Measurements from ENCODE around the gene BMPER.

The BMPER gene

DNA sequence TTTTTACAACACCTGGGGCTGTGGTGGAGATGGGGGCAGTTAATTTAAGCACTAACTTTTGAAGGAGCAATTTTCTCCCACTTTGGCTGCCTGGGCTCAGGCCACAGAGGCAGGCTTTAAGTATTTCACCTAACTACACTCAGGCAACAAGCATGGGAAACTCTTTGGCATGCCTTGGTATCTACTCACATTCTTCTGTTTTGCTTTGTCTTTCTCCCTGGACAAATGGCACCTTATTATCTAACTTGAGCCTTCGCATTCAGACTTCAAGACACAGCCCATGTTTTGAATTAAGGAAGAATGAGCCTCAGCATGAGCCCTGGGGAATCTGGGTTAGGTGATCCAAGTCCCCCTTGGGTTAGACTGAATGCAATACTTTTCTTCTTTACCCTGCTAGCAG is 31.8 kb upstream of the BMPER start:
- H3K27ac ChIP-seq (ENCODE audit: extremely low read depth, low read depth, low read length): no peak overlapping the region
- H3K9me3 ChIP-seq (ENCODE audit: control insufficient read depth, insufficient read depth, low read depth, low read length): no peaks in the 10 kb centered on the region
- ChIA-PET CTCF (interaction anchor here (1.0 to 1.3 kb wide), 2 partner anchors 13 to 14 kb away, joined by 3 to 4 read pairs; no protein-coding TSS in a partner anchor), POLR2A (no interaction called here)
- TF ChIP-seq TCF7L2 (IDR thresholded peaks at IDR 0.05; ENCODE audit: borderline replicate concordance, low read depth, low read length) (no peak), KLF9 (tag by site-specific recombination; IDR thresholded peaks at IDR 0.05; ENCODE audit: low read depth) (no peak), ZNF549 (tag by site-specific recombination; IDR thresholded peaks at IDR 0.05) (no peak), ZNF514 (tag by site-specific recombination; IDR thresholded peaks at IDR 0.05) (no peak), ZNF311 (tag by site-specific recombination; IDR thresholded peaks at IDR 0.05; ENCODE audit: borderline replicate concordance) (no peak), ZNF843 (tag by site-specific recombination; IDR thresholded peaks at IDR 0.05) (no peak), ZBTB10 (tag by site-specific recombination; IDR thresholded peaks at IDR 0.05) (no peak), ZNF571 (tag by site-specific recombination; IDR thresholded peaks at IDR 0.05) (no peak), ZNF416 (tag by site-specific recombination; IDR thresholded peaks at IDR 0.05) (no peak)
- TF ChIP-seq, protein P1, sequence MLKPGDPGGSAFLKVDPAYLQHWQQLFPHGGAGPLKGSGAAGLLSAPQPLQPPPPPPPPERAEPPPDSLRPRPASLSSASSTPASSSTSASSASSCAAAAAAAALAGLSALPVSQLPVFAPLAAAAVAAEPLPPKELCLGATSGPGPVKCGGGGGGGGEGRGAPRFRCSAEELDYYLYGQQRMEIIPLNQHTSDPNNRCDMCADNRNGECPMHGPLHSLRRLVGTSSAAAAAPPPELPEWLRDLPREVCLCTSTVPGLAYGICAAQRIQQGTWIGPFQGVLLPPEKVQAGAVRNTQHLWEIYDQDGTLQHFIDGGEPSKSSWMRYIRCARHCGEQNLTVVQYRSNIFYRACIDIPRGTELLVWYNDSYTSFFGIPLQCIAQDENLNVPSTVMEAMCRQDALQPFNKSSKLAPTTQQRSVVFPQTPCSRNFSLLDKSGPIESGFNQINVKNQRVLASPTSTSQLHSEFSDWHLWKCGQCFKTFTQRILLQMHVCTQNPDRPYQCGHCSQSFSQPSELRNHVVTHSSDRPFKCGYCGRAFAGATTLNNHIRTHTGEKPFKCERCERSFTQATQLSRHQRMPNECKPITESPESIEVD (tag by site-specific recombination; IDR thresholded peaks at IDR 0.05): no peak
- H3K36me3 ChIP-seq (ENCODE audit: control insufficient read depth in 2 of 2, insufficient read depth in 1 of 2, low read length in 2 of 2): no peaks in the 10 kb centered on the region
- no peak overlapping the region for H3K4me3 ChIP-seq (ENCODE audit: low read depth, low read length)
- no peaks in the 10 kb centered on the region for H3K4me1 ChIP-seq (ENCODE audit: control insufficient read depth, insufficient read depth, low read length)

GRCh38 chr7:33873981-33874750 is 31.2 kb upstream of the BMPER start:
- Histone ChIP-seq H3K4me3 (ENCODE audit: low read depth, low read length) (no peak overlapping the region), H3K4me1 (ENCODE audit: control insufficient read depth, insufficient read depth, low read length) (no peaks in the 10 kb centered on the region), H3K36me3 (ENCODE audit: control insufficient read depth in 2 of 2, insufficient read depth in 1 of 2, low read length in 2 of 2) (no peaks in the 10 kb centered on the region), H3K9me3 (ENCODE audit: control insufficient read depth, insufficient read depth, low read depth, low read length) (no peaks in the 10 kb centered on the region), H3K27ac (ENCODE audit: extremely low read depth, low read depth, low read length) (no peak overlapping the region)
- POLR2A ChIA-PET: no interaction called here
- CTCF ChIA-PET: interaction anchor here (0.9 to 1.3 kb wide), 2 partner anchors 12 to 66 kb away, joined by 3 to 4 read pairs; no protein-coding TSS in a partner anchor
- no peak for TF ChIP-seq ZNF514 (tag by site-specific recombination; IDR thresholded peaks at IDR 0.05)
- no peak for TF ChIP-seq TRIM28 (IDR thresholded peaks at IDR 0.05; ENCODE audit: borderline replicate concordance, low read length)
- no peak for TF ChIP-seq ZNF585B (tag by site-specific recombination; IDR thresholded peaks at IDR 0.05)

- ChIA-PET CTCF (interaction anchor here (0.9 kb wide), 1 partner anchor 67 kb away, joined by 4 read pairs; no protein-coding TSS in a partner anchor), POLR2A (no interaction called here)
- no peak overlapping the region for H3K27ac ChIP-seq (ENCODE audit: extremely low read depth, low read depth, low read length)
- H3K9me3 ChIP-seq (ENCODE audit: control insufficient read depth, insufficient read depth, low read depth, low read length): no peaks in the 10 kb centered on the region
- H3K4me3 ChIP-seq (ENCODE audit: low read depth, low read length): no peak overlapping the region
- H3K4me1 ChIP-seq (ENCODE audit: control insufficient read depth, insufficient read depth, low read length): no peaks in the 10 kb centered on the region
- no peaks in the 10 kb centered on the region for H3K36me3 ChIP-seq (ENCODE audit: control insufficient read depth in 2 of 2, insufficient read depth in 1 of 2, low read length in 2 of 2)
- TF ChIP-seq, protein P2, sequence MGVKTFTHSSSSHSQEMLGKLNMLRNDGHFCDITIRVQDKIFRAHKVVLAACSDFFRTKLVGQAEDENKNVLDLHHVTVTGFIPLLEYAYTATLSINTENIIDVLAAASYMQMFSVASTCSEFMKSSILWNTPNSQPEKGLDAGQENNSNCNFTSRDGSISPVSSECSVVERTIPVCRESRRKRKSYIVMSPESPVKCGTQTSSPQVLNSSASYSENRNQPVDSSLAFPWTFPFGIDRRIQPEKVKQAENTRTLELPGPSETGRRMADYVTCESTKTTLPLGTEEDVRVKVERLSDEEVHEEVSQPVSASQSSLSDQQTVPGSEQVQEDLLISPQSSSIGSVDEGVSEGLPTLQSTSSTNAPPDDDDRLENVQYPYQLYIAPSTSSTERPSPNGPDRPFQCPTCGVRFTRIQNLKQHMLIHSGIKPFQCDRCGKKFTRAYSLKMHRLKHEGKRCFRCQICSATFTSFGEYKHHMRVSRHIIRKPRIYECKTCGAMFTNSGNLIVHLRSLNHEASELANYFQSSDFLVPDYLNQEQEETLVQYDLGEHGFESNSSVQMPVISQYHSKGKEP (tag by site-specific recombination; IDR thresholded peaks at IDR 0.05): no peak
- TF ChIP-seq ZNF311 (tag by site-specific recombination; IDR thresholded peaks at IDR 0.05; ENCODE audit: borderline replicate concordance): no peak
- no peak for TF ChIP-seq ZNF175 (tag by site-specific recombination; IDR thresholded peaks at IDR 0.05)
- TF ChIP-seq ZNF518A (tag by site-specific recombination; conservative IDR thresholded peaks at IDR 0.05; ENCODE audit: low read depth): no peak
- no peak for TF ChIP-seq REPIN1 (tag by site-specific recombination; IDR thresholded peaks at IDR 0.05; ENCODE audit: low read depth)
- TF ChIP-seq ZNF544 (tag by site-specific recombination; IDR thresholded peaks at IDR 0.05): no peak
These were observed 30.4 kb upstream of the BMPER start for GRCh38 chr7:33874943-33875342.
